Breast epithelium (tissue), 4 donors: ENCODE data around the gene WWOX. TPM values are rescaled to one million over a fixed set of nuclear protein-coding genes. Genes with fewer than 3 reads are reported as not detected.

ENCODE experiments used
- DNase-seq, 2 donors: peaks; one replicate each; pipeline ENCODE4 v3.0.0-alpha.2; 2019; ENCODE audit warnings: low spot score in 2 of 2
- H3K27ac ChIP-seq, 2 donors: fragments of 200-600 bp; sonication (generic) in 1 of 2; one replicate each; pipeline ENCODE4 v1.5.1; 2016 to 2019; ENCODE audit warnings: mild to moderate bottlenecking in 1 of 2
- H3K27me3 ChIP-seq, 2 donors: fragments of 200-600 bp; sonication (generic) in 1 of 2; one replicate each; pipeline versions ENCODE4 v1.5.1 to v1.6.0; 2017 to 2019; ENCODE audit warnings: control low read depth in 1 of 2, mild to moderate bottlenecking in 1 of 2
- H3K36me3 ChIP-seq: fragments of 200-600 bp; one replicate; pipeline ENCODE4 v1.5.1; 2019
- H3K4me1 ChIP-seq, 2 donors: fragments of 200-600 bp; sonication (generic); one replicate each; pipeline ENCODE4 v1.5.1; 2016 to 2019; ENCODE audit warnings: control low read depth in 1 of 2
- H3K4me3 ChIP-seq, 3 donors: fragments of 200-600 bp; sonication (generic); 1 replicate in 2 of 3; 2 replicates in 1 of 3; pipeline ENCODE4 v1.5.1; 2016 to 2019; ENCODE audit warnings: mild to moderate bottlenecking in 3 of 3, moderate library complexity in 2 of 3
- H3K9me3 ChIP-seq, 2 donors: fragments of 200-600 bp; sonication (generic) in 1 of 2; one replicate each; pipeline ENCODE4 v1.5.1; 2016 to 2019; ENCODE audit warnings: control low read depth in 1 of 2
- POLR2A ChIP-seq: fragments of 450-650 bp; IDR thresholded peaks from one replicate; pipeline ENCODE4 v1.6.1; 2016; ENCODE audit warnings: antibody characterized with exemption, mild to moderate bottlenecking, moderate library complexity
- POLR2AphosphoS5 ChIP-seq, 3 donors: sonication (generic); formaldehyde crosslinking; IDR thresholded peaks; one replicate each; pipeline ENCODE4 v1.6.1; 2017; ENCODE audit warnings: antibody characterized with exemption in 3 of 3
- intact Hi-C: fragments of 100-400 bp; cut with DNase I; formaldehyde crosslinking; loops from one replicate; pipeline ENCODE4 v1.15.1; 2023; ENCODE audit warnings: low total_unique reads
- total RNA-seq, 3 donors: library from RNA; depleted of rRNA; stranded (reverse); fragments of >200 nt; gene quantifications; one replicate each; pipeline ENCODE4 v1.1.0, GENCODE V29; 2016
- TF ChIP-seq, protein P1 (sequence below), 3 donors: fragments of 450-650 bp; IDR thresholded peaks; one replicate each; pipeline ENCODE4 v1.5.1; 2016 to 2017; ENCODE audit warnings: antibody characterized with exemption in 3 of 3, mild to moderate bottlenecking in 3 of 3, moderate library complexity in 3 of 3

Gene WWOX
- total RNA-seq, 3 donors from 2014 or later = 42.9 to 73.6 (median 43.4) TPM

DNA sequence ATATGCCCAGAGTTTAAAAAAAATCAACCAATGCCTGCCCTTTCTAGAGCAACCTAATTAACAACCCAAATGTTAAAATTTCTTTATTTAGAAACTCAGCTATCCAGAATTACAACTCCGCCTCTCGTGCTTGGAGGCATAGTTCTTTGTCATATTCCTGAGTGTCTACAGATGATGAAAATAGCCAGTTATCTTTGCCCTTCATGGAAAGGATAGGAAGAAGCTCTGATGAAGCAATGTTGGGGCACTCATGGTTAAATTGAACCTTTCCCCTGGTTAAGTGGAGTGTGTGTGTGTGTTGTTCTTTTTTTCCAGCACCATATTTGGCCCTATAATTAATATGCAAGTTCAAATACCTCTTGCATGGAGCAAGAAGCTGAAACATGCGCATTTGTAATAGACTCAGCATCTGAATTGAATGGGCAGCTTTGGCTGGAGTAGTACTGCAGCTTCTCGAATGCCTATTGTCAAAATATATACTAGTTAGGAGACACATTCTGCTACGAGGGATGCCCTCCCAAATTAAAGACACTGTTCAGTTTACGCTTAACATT lies 506.2 kb downstream of the WWOX start:
- intact Hi-C loops = loop anchor here (5.0 kb wide), 1 partner anchor 842 kb away; no protein-coding TSS in a partner anchor
- no peaks in the 10 kb centered on the region for H3K27me3 ChIP-seq
- TF ChIP-seq, protein P1, sequence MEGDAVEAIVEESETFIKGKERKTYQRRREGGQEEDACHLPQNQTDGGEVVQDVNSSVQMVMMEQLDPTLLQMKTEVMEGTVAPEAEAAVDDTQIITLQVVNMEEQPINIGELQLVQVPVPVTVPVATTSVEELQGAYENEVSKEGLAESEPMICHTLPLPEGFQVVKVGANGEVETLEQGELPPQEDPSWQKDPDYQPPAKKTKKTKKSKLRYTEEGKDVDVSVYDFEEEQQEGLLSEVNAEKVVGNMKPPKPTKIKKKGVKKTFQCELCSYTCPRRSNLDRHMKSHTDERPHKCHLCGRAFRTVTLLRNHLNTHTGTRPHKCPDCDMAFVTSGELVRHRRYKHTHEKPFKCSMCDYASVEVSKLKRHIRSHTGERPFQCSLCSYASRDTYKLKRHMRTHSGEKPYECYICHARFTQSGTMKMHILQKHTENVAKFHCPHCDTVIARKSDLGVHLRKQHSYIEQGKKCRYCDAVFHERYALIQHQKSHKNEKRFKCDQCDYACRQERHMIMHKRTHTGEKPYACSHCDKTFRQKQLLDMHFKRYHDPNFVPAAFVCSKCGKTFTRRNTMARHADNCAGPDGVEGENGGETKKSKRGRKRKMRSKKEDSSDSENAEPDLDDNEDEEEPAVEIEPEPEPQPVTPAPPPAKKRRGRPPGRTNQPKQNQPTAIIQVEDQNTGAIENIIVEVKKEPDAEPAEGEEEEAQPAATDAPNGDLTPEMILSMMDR (IDR thresholded peaks at IDR 0.05) = no peak
- TF ChIP-seq POLR2AphosphoS5 (IDR thresholded peaks at IDR 0.05) = no peak
- no peak for TF ChIP-seq POLR2A
- H3K9me3 ChIP-seq = no peaks in the 10 kb centered on the region
- no peaks in the 10 kb centered on the region for H3K36me3 ChIP-seq
- H3K27ac ChIP-seq = no peak overlapping the region
- H3K4me1 ChIP-seq = no peaks in the 10 kb centered on the region
- DNase-seq = no peak
- H3K4me3 ChIP-seq = no peak overlapping the region

DNA sequence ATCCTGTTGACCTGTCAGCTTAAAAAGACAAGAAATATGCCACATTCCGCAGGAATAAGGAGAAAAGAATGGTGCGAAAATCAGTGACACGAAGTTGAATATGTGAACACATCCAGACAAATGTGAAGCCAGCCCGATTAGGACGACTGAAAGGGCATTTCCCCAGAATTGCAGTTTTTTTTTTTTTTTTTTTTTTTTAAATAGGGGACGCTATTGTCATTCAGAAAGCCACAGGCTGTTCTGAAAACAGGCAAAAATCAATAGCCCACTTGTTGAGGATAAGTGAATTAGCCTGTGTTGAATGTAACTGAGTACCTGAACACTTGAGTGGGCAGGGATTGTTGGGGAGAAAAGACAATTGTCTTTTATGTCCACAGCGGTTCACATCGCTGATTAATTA lies 507.1 kb downstream of the WWOX start:
- Histone ChIP-seq H3K4me3 (no peak overlapping the region), H3K27ac (no peak overlapping the region), H3K36me3 (no peaks in the 10 kb centered on the region), H3K4me1 (no peaks in the 10 kb centered on the region), H3K27me3 (no peaks in the 10 kb centered on the region), H3K9me3 (no peaks in the 10 kb centered on the region)
- intact Hi-C loops = loop anchor here (5.0 kb wide), 1 partner anchor 841 kb away; no protein-coding TSS in a partner anchor
- TF ChIP-seq POLR2A = no peak
- TF ChIP-seq, protein P1 (IDR thresholded peaks at IDR 0.05) = no peak
- TF ChIP-seq POLR2AphosphoS5 (IDR thresholded peaks at IDR 0.05) = no peak
- no peak for DNase-seq

DNA sequence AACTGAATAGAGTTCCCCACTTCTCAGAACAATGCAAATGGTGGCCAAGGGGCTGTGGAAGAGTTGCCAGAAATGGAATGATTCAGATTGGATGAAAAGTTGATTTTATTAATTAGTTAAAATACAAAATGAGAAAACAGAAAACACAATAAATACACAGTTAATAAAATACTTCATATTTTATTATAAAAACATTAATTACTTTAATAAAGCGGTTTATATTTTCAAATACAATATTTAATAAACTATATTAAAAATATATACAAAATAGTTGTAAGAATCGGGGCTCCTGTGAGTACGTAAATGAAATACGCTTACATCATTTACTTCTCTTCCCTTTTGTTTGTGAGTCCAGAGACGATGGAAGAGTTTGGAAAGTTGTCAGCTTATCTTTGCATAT lies 507.6 kb downstream of the WWOX start:
- H3K4me1 ChIP-seq = no peaks in the 10 kb centered on the region
- H3K9me3 ChIP-seq = no peaks in the 10 kb centered on the region
- intact Hi-C loops = loop anchor here (5.0 kb wide), 1 partner anchor 840 kb away; no protein-coding TSS in a partner anchor
- no peak overlapping the region for H3K4me3 ChIP-seq
- H3K27ac ChIP-seq = no peak overlapping the region
- no peak for DNase-seq
- H3K36me3 ChIP-seq = no peaks in the 10 kb centered on the region
- no peak for TF ChIP-seq POLR2AphosphoS5 (IDR thresholded peaks at IDR 0.05)
- no peak for TF ChIP-seq POLR2A
- H3K27me3 ChIP-seq = no peaks in the 10 kb centered on the region

DNA sequence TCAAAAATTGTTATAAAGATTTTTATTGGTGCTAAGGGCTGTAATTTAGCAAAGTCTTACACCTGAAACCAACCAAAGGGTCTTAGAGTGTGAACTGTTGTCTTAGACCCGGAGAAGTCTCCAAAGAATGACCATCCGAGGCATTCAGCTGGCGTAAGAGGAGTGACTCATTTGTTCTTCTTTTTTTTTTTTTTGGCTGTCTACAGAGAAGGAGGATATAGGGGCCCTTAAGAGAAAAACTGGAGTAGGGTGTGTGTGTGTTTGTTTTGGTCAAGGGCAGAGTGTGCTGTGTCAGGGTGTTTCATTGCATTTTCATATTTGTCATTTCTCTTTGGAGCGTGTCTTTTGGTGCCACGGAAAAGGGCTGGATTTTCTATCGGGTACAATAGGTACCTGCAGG lies 508.0 kb downstream of the WWOX start:
- Histone ChIP-seq H3K4me1 (no peaks in the 10 kb centered on the region), H3K4me3 (no peak overlapping the region), H3K27ac (no peak overlapping the region), H3K9me3 (no peaks in the 10 kb centered on the region), H3K36me3 (no peaks in the 10 kb centered on the region), H3K27me3 (no peaks in the 10 kb centered on the region)
- no peak for DNase-seq
- TF ChIP-seq POLR2AphosphoS5 (IDR thresholded peaks at IDR 0.05) (no peak), POLR2A (no peak)
- intact Hi-C loops = loop anchor here (5.0 kb wide), 1 partner anchor 840 kb away; no protein-coding TSS in a partner anchor

DNA sequence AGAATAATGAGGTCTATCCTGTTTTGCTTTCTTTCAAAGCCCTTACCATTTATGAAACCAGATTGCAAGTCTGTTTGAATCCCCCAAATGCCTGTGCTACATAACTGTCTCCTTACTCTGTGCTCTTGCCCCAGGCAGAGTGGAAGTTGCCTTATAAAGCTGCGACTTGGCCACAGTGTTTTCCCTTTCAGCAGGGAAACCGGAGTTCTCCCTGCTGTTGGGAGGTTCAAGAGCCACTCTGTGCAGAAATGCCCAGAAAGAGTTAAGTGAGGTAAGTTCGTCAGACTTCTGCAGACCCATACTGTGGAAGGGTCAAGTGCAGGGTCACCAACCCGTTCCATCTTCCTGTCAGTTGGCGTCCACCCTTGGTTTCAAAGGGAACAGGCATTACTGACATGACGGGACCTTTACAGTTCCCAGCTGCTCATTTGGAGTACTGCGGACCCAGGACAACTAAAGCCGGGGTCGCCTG lies 508.9 kb downstream of the WWOX start:
- peak overlapping the region in 1 of 2 donors; percentile 48 for H3K27ac ChIP-seq
- no peaks in the 10 kb centered on the region for H3K36me3 ChIP-seq
- TF ChIP-seq POLR2A = no peak
- no peak for TF ChIP-seq POLR2AphosphoS5 (IDR thresholded peaks at IDR 0.05)
- TF ChIP-seq, protein P1 (IDR thresholded peaks at IDR 0.05) = no peak
- H3K9me3 ChIP-seq = no peaks in the 10 kb centered on the region
- no peak for DNase-seq
- no peaks in the 10 kb centered on the region for H3K4me1 ChIP-seq
- intact Hi-C loops = loop anchor here (5.0 kb wide), 1 partner anchor 839 kb away; no protein-coding TSS in a partner anchor
- H3K4me3 ChIP-seq = peak overlapping the region in 1 of 3 donors; percentile 46
- no peaks in the 10 kb centered on the region for H3K27me3 ChIP-seq
